Activated CD4-positive, alpha-beta T cell treated with anti-CD3 and anti-CD28 coated beads, Interleukin-2, Interleukin-6, amounts not matched to agents 100 ng/mL and 50 ng/mL, durations not matched to agents 16 hours and 8 hours (primary cell): ENCODE data around the gene NR6A1.
A peak's percentile ranks its signal among the peaks of the same experiment; 100 is the strongest.

Experiments
- DNase-seq: peaks from one replicate; pipeline ENCODE4 v3.0.0-alpha.2; 2020

Gene NR6A1

DNA sequence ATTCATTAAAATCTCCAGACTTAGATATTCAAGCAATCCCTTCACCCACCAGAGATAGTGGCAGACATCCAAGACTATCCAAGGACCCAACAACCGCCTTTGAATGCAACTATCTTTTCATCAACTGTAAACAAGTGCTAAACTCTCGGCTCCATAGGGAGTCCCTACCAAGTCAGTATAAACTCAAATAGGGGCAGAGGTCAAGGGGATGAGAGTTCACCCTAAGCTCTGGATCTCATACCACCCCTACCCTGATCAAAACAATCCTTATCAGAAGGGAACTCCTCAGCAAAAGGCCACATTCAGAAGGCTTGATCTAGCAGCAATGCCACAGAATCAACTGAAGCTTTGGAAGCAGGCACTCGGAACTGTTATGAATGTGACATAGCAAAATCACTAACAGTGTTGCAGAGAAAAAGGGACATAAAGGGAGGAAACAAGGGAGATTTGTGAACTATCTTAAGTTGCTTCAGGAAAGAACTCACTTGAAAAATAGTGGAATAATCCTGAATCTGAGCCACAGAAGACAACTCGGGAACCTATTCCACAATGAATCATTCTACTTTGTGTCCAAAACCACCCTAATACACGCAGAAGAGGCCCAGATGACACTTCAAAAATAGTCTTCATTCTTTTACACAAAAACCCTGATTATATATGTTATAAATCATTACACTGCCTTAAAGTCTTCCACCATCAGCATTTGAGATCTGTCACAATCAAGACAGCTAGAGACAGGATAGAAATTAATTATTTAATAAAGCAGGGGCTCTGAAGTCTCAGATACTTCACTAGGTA is 49.8 kb downstream of the NR6A1 start:
- no peak for DNase-seq

DNA sequence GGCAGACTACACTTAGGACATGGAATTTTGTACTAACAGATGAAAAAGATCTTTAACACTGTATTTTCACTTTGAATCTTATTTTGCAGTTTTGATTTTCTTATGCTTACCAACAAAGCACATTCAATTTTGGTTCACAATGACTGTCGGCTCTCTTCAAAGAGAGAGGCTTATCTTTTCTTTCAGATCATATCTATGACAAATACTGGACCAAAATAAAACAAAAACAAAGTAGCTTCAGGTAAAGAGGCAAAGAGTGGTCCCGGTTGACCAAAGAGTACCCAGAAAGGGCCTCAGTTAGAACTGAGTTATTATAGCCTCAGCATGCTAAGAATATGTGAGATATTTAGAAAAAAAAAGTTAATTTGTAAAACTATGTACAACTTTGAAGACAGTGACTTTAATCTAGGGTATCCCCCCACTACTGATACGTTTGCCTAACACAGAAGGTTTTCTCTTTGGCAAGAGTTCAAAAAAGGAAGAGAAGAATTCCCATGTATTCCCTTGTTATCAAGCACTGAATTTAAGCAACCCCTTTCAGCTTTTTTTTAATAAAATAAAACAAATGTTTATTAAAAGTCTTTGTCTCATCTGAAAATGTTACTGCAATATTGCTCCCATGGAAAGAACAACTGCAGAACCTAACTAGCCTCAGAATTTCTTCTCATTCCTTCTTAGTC is 50.5 kb downstream of the NR6A1 start:
- no peak for DNase-seq

GRCh38 chr9:124718928-124719327 is 52.2 kb downstream of the NR6A1 start:
- no peak for DNase-seq

GRCh38 chr9:124717597-124717996 is 53.5 kb downstream of the NR6A1 start:
- DNase-seq, result no peak

DNA sequence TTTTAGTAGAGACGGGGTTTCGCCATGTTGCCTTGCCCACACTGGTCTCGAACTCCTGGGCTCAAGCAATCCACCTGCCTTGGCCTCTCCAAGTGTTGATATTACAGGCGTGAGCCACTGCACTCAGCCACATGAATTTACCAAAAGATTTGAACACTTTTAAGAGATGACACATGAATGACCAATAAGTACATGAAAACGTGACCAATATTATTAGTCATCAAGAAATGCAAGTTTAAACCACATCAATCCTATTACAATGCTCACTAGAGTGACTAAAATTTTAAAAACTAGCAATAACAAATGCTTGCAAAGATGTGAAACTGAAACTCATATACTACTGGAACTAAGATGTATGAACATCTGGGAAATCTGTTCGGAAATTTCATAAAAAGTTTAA is 54.3 kb downstream of the NR6A1 start:
- DNase-seq, result peak; percentile 47

- no peak for DNase-seq
Observed at GRCh38 chr9:124710766-124711165, 60.3 kb downstream of the NR6A1 start.

- DNase-seq, result no peak
Observed at GRCh38 chr9:124709292-124709690, 61.8 kb downstream of the NR6A1 start.

DNA sequence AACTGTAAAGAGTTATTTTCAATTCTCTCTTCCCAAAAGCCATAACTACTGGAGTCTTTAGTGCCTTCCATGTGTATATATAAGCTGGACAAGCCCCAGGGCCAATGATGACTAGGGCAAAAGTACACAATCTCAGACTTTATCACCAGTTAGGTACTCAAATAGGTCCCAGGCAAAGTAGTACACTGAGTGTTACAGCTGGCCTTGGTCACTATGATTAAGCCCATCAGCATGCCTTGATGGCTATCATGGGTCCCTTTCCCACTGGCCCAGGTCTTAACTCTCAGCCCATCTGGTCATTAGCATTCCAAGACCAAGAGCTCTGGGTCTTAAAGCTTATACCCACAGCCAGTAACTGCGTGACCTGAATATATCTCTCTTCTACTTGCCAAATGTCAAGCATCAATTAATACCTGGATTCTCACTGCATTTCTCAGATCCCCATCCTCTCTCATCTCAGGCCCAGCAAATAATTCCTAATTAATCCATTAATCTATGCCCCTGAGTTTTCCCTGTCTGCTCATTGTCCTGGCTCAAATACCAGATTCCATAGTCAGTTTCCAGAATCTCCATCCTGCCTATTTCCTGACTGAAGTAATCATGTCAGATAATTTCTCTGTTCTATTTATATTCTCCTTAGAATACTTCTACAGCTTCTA is 62.3 kb downstream of the NR6A1 start:
- no peak for DNase-seq

DNA sequence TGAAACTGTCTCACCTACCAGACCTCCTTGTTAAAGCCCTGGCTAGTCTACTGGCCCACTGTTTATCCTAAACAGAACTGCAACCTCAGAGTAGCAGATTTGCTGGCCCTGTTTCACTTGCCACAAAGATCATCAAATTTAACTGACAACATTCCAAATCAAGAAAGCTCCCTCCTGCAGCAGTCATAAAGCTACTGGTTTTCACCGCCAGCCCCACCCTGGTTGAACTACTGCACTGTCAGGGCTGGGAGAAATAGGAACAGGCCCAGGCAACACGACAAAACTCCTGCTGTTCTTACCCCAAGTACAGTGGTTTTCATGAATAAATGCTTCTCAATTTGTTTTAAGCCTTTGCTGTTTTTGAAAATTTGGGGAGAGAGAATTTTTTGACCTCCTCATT is 63.0 kb downstream of the NR6A1 start:
- no peak for DNase-seq

DNA sequence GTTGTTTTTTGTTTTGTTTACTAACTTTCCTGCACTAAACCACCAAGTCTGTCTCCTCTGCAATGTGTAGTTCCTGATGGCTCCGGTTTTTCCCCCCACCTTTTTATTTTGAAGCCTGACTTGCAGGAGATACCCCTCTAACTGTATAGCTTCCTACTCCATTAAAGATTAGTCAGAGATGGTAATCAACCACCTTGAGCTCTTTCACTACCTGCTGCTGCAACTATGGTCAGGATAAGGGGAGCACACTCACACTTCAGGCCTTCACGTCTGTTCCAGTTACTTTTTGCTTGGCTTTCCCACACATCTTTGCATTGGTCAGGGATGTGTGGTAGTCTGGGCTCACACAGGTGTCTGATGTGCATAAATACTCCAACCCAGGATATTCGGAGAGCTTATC is 63.4 kb downstream of the NR6A1 start:
- no peak for DNase-seq

DNA sequence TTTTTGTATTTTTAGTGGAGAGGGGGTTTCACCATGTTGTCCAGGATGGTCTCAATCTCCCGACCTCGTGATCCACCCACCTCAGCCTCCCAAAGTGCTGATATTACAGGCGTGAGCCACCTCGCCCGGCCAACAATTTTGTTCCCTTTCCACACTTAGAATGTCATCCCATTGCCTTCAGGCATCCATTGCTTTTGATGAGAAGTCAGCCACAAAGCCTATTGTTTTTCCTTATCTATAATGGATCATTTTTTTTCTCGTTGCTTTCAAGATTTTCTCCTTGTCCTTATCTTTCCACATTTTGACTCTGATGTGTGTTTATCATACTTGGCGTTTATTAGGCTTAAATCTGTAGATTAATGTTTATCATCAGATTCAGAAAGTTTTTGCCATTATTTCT is 64.4 kb downstream of the NR6A1 start:
- DNase-seq, result no peak

DNA sequence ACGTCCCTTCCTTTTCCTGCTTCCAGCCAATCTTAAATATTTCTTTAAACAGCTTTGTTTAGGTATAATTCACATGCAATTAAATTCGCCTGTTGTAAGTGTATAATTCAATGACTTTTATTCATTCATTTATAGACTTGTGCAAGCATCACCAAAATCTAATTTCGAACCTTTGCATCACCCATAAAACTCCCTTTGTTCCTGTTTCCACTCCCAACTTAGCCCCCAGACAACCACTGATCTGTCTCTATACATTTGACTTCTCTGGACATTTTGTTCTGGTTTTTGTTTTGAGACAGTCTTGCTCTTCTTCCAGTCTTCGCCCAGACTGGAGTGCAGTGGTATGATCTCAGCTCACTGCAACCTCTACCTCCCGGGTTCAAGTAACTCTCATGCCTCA is 71.5 kb downstream of the NR6A1 start:
- DNase-seq, result no peak

- DNase-seq, result no peak
Observed at GRCh38 chr9:124698265-124698664, 72.8 kb downstream of the NR6A1 start.

- no peak for DNase-seq
Observed at GRCh38 chr9:124697326-124698200, 73.5 kb downstream of the NR6A1 start.

DNA sequence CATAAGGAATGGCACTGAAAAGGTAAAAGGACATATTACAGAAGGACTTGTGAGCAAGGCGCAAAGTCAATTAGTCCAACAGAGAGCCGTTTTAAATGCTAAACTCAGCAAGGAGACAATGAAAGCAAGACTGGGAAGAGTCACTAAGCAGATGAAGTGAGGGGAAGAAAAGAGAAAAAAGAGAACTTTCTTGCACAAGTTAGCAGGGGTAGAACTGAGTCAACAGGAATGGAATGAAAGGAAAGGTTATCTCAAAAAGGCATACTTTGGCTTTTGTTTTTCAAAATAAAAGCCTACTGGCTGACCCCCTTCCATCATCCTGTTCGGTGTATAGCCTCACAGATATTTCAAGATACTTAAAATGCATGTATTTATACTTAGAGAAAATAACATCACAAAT is 75.0 kb downstream of the NR6A1 start:
- DNase-seq, result no peak

GRCh38 chr9:124695280-124695890 is 75.7 kb downstream of the NR6A1 start:
- DNase-seq, result no peak

DNA sequence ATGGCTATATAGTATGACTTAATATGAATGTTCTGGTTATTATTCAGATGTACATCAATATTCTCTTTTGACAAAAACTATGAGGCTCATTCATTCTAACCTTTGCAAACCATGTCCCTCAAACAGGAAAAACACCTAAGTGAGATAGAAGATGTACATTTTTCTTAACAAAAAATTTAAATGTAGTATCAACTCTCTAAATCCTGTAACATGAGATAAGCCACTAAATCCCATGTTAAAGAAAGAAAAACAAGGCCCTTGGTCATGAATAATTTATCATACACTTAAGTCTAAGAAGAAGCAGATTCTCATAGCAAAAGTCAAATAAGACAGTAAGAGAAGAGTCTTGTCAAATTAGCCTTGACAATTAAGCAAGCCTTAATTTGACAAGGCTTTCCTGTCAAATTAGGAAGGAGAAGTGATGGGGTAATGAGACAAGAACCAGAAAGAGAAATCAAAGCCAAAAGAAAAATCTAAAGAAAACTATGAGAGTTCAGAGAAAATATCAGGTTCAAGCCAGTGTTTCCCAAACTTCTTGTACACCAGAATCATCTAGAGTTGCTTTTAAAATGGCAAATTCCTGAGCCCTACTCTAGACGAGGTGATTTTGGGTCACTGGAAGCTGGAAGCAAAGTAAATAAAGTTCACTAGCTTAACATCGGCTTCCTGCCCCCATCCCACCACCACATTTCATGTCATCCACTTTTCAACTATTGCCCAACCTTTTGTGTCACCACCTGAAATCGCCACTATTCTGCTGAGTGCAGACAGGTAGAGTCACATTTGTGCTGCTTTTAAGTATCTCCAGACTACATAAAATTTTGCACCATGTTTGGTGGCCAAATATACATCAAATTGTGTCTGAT is 76.5 kb downstream of the NR6A1 start:
- no peak for DNase-seq

GRCh38 chr9:124693403-124693802 is 77.7 kb downstream of the NR6A1 start:
- DNase-seq, result no peak

DNA sequence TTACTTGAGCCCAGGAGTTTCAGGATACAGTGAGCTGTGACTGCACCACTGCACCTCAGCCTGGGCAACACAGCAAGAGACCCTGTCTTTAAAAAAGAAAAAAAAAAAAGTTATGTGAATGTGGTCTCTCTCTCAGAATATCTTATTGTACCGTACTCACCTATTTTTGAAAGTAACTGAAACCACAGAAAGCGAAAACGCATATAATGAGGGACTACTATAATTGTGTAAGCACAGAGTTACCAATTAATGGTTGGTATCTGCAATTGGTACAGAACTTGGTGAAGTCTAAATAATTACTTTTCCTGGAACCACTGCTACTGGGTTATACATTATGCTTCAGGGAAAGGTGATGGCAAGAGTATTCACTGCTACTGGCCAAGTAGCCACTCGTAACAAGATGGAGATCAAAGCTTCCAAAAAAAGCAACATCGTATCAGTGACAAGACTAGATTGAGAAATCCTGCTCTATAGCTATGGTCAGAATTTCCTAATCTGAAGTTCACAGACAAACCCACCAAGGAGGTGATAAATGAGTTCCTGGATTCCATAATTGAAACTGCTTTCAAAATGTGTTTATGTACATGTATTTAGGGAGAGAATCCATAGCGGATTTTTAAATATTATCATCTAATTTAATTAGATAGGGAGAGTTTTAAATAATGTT is 82.7 kb downstream of the NR6A1 start:
- no peak for DNase-seq

DNA sequence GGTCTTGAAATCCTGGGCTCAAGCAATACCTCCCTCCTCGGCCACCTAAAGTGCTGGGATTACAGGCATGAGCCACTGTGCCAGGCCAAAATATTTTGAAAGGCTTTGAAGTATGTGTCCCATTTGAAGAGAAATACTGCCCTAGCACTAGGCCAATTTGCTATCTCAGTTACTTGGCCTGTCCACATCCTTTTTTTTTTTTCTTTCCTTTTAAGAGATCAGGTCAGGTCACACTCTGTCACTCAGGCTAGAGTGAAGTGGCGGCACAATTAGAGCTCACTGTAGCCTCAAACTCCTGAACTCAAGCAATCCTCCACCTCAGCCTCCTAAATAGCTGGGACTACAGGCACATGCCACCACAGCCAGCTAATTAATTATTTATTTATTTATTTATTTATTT is 84.2 kb downstream of the NR6A1 start:
- no peak for DNase-seq

- no peak for DNase-seq
Observed at GRCh38 chr9:124685217-124685616, 85.9 kb downstream of the NR6A1 start.
